Trophoblast cell (in vitro differentiated cells and primary cell): ENCODE measurements around the gene UNC93A.

ENCODE experiments used
- DNase-seq, 2 donors: peaks; one replicate each; pipeline ENCODE4 v3.0.0-alpha.2; 2016
- H2AFZ ChIP-seq: 2 replicates; pipeline ENCODE4 v1.6.1; 2013; ENCODE audit warnings: low read length, moderate library complexity, mild to moderate bottlenecking; ENCODE audit not compliant: insufficient read depth, poor library complexity
- H2AK5ac ChIP-seq: 2 replicates; pipeline ENCODE4 v1.6.1; 2013; ENCODE audit warnings: mild to moderate bottlenecking, low read length
- H2BK120ac ChIP-seq: 2 replicates; pipeline ENCODE4 v1.6.1; 2013; ENCODE audit warnings: low read length, mild to moderate bottlenecking, moderate library complexity; ENCODE audit not compliant: insufficient read depth, poor library complexity
- H2BK12ac ChIP-seq: 2 replicates; pipeline ENCODE4 v1.6.1; 2013; ENCODE audit warnings: mild to moderate bottlenecking, low read length, moderate library complexity
- H2BK5ac ChIP-seq: 2 replicates; pipeline ENCODE4 v1.6.1; 2013; ENCODE audit warnings: low read length, low read depth, moderate library complexity, mild to moderate bottlenecking; ENCODE audit not compliant: poor library complexity
- H3K14ac ChIP-seq: 2 replicates; pipeline ENCODE4 v1.6.1; 2013; ENCODE audit warnings: mild to moderate bottlenecking, low read length
- H3K18ac ChIP-seq: 2 replicates; pipeline ENCODE4 v1.6.1; 2013; ENCODE audit warnings: mild to moderate bottlenecking, low read length
- H3K23ac ChIP-seq: 2 replicates; pipeline ENCODE4 v1.6.1; 2013; ENCODE audit warnings: low read length
- H3K27ac ChIP-seq: 2 replicates; pipeline ENCODE4 v1.5.1; 2013; ENCODE audit warnings: low read depth, mild to moderate bottlenecking, inconsistent platforms, low read length, moderate library complexity
- H3K27me3 ChIP-seq: 2 replicates; pipeline ENCODE4 v1.6.1; 2013; ENCODE audit warnings: inconsistent platforms, mild to moderate bottlenecking, low read length, moderate library complexity; ENCODE audit not compliant: insufficient read depth
- H3K36me3 ChIP-seq, 2 experiments: 1 replicate in 1 of 2; 2 replicates in 1 of 2; pipeline ENCODE4 v1.6.1; 2013; ENCODE audit warnings: low read length in 2 of 2, mild to moderate bottlenecking in 2 of 2, moderate library complexity in 1 of 2; ENCODE audit not compliant: insufficient read depth in 2 of 2, control insufficient read depth in 1 of 2
- H3K4ac ChIP-seq: 2 replicates; pipeline ENCODE4 v1.6.1; 2013; ENCODE audit warnings: low read depth, mild to moderate bottlenecking, low read length, moderate library complexity
- H3K4me1 ChIP-seq, 2 experiments: 1 replicate in 1 of 2; 2 replicates in 1 of 2; pipeline ENCODE4 v1.6.1; 2013; ENCODE audit warnings: low read length in 2 of 2, mild to moderate bottlenecking in 2 of 2, moderate library complexity in 1 of 2; ENCODE audit not compliant: insufficient read depth in 2 of 2, control insufficient read depth in 1 of 2
- H3K4me2 ChIP-seq: 2 replicates; pipeline ENCODE4 v1.6.1; 2013; ENCODE audit warnings: inconsistent platforms, mild to moderate bottlenecking, low read length, moderate library complexity
- H3K4me3 ChIP-seq: 2 replicates; pipeline ENCODE4 v1.5.1; 2013; ENCODE audit warnings: mild to moderate bottlenecking, low read depth, low read length, inconsistent platforms
- H3K79me1 ChIP-seq: one replicate; pipeline ENCODE4 v1.6.1; 2013; ENCODE audit warnings: low read length
- H3K79me2 ChIP-seq: 2 replicates; pipeline ENCODE4 v1.6.1; 2013; ENCODE audit warnings: low read length, mild to moderate bottlenecking; ENCODE audit not compliant: control insufficient read depth, insufficient read depth, poor library complexity
- H3K9ac ChIP-seq: 2 replicates; pipeline ENCODE4 v1.6.1; 2013; ENCODE audit warnings: mild to moderate bottlenecking, low read length
- H3K9me3 ChIP-seq: 2 replicates; pipeline ENCODE4 v1.6.1; 2013; ENCODE audit warnings: low read depth, mild to moderate bottlenecking, control low read depth, inconsistent platforms, low read length; ENCODE audit not compliant: insufficient read depth
- H4K12ac ChIP-seq: 2 replicates; pipeline ENCODE4 v1.6.1; 2013; ENCODE audit warnings: low read depth, mild to moderate bottlenecking, low read length, moderate library complexity
- H4K8ac ChIP-seq: 2 replicates; pipeline ENCODE4 v1.6.1; 2013; ENCODE audit warnings: low read depth, mild to moderate bottlenecking, low read length, moderate library complexity
- H4K91ac ChIP-seq: one replicate; pipeline ENCODE4 v1.6.1; 2013; ENCODE audit warnings: low read depth, mild to moderate bottlenecking, low read length, moderate library complexity
- WGBS: extraction: QIAGEN DNeasy Blood & Tissue Kit; methylation state at CpG from one replicate; pipeline ENCODE4 v1.1.7; 2013; ENCODE audit warnings: missing lambda C conversion rate; ENCODE audit not compliant: insufficient read length, insufficient coverage; ENCODE audit errors: extremely low coverage; 5-methylcytosine and 5-hydroxymethylcytosine counted together

UNC93A gene

DNA sequence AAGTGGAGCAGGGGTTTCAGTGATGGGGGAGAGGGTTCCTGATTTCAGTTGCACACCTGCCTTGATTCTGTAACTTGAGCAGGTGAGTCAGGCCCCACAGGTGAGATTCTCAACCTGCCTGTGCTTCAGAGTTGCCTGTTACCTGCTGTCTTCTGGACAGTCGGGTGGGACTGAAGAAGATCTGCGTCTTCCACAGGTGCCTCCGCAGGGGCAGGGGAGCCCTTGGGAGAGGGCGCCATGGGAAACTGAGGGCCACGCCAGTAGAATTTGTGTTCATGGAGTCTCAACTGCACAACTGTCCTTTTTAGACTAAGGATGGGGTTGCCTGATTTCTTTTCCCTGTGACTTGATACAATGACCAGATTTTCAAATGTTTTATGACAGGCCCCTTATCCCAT is 5.2 kb downstream of the UNC93A start:
- Histone ChIP-seq H3K14ac (no peak overlapping the region), H3K27me3 (no peaks in the 10 kb centered on the region), H3K79me1 (peaks cover 8% of the 10 kb centered on the region), H4K8ac (no peak overlapping the region), H2BK12ac (no peak overlapping the region), H3K9me3 (peaks cover 2% of the 10 kb centered on the region), H3K4me3 (no peak overlapping the region), H3K23ac (no peak overlapping the region), H3K4me1 (peaks cover 14 to 16% of the 10 kb centered on the region in 2 experiments), H4K12ac (no peak overlapping the region), H2AK5ac (no peak overlapping the region), H4K91ac (no peak overlapping the region), H3K4me2 (no peak overlapping the region), H3K18ac (no peak overlapping the region), H2BK120ac (no peak overlapping the region), H3K36me3 (no peaks in the 10 kb centered on the region), H3K9ac (no peak overlapping the region), H3K4ac (no peak overlapping the region), H3K27ac (no peak overlapping the region), H2AFZ (no peak overlapping the region), H3K79me2 (no peaks in the 10 kb centered on the region), H2BK5ac (no peak overlapping the region)
- no CpG with 5 or more reads among the region's 5 CpGs for WGBS
- DNase-seq: no peak

DNA sequence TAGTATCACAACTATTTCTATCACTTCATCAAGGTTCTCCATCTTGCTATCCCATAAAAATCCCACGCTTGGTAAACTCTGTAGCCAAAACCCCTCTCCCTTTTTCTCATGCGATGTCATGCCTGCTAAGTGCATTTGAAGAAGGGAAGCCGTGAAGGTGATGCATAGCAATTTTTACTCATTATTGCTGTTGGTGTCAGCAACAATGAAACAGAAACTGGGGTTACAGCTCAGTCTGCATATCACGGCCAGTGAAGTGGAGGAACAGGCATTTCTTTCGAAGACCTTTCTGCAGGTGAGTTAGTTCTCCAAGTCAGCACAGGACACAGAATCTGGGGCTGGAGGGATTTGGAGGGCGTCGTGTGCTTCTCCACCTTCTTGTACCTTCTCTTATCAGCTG is 5.8 kb downstream of the UNC93A start:
- H2BK120ac ChIP-seq: no peak overlapping the region
- H3K79me2 ChIP-seq: no peaks in the 10 kb centered on the region
- no peak overlapping the region for H3K4me2 ChIP-seq
- no peak overlapping the region for H3K9ac ChIP-seq
- no peak for DNase-seq
- no peak overlapping the region for H3K14ac ChIP-seq
- H3K79me1 ChIP-seq: peaks cover 8% of the 10 kb centered on the region
- no peak overlapping the region for H2AK5ac ChIP-seq
- H4K12ac ChIP-seq: no peak overlapping the region
- no peak overlapping the region for H2BK5ac ChIP-seq
- H3K4me3 ChIP-seq: no peak overlapping the region
- H3K4ac ChIP-seq: no peak overlapping the region
- no peak overlapping the region for H4K8ac ChIP-seq
- no peaks in the 10 kb centered on the region for H3K36me3 ChIP-seq
- H3K27me3 ChIP-seq: no peaks in the 10 kb centered on the region
- no peak overlapping the region for H3K23ac ChIP-seq
- no peak overlapping the region for H2BK12ac ChIP-seq
- no peak overlapping the region for H4K91ac ChIP-seq
- H3K18ac ChIP-seq: no peak overlapping the region
- H3K27ac ChIP-seq: no peak overlapping the region
- WGBS: no CpG with 5 or more reads among the region's 7 CpGs
- H3K4me1 ChIP-seq: peaks cover 10 to 12% of the 10 kb centered on the region in 2 experiments
- peaks cover 2% of the 10 kb centered on the region for H3K9me3 ChIP-seq
- no peak overlapping the region for H2AFZ ChIP-seq

DNA sequence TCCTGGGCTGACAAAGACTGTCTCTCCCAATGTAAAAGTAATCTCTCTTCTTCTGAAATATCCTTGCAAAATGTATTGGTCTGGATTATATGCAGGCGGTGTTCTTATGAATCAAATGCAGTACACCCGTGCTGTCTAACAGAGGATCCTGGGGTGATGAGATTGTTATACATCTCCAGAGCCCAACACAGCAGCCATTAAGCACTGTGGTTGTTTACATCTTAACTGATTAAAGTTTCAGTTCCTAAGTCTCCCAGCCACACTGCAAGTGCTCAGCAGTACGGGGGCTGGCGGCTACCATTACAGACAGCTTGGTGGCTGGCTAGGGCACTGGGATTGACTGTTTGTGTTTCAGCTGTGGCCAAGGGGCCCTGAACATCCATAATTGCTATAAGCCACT is 7.0 kb downstream of the UNC93A start:
- no peak for DNase-seq
- Histone ChIP-seq H2BK120ac (no peak overlapping the region), H3K23ac (no peak overlapping the region), H3K4me2 (no peak overlapping the region), H3K18ac (no peak overlapping the region), H4K12ac (no peak overlapping the region), H3K79me1 (peaks cover 6% of the 10 kb centered on the region), H2AFZ (no peak overlapping the region), H2BK5ac (no peak overlapping the region), H3K14ac (no peak overlapping the region), H3K9ac (no peak overlapping the region), H4K8ac (no peak overlapping the region), H3K4ac (no peak overlapping the region), H3K36me3 (no peaks in the 10 kb centered on the region), H4K91ac (no peak overlapping the region), H3K27me3 (no peaks in the 10 kb centered on the region), H3K79me2 (no peaks in the 10 kb centered on the region), H3K4me1 (peaks cover under 1 to 2% of the 10 kb centered on the region in 2 experiments), H2BK12ac (no peak overlapping the region), H3K27ac (no peak overlapping the region), H3K9me3 (peaks cover 2% of the 10 kb centered on the region), H3K4me3 (no peak overlapping the region), H2AK5ac (no peak overlapping the region)
- no CpG with 5 or more reads among the region's 4 CpGs for WGBS

DNA sequence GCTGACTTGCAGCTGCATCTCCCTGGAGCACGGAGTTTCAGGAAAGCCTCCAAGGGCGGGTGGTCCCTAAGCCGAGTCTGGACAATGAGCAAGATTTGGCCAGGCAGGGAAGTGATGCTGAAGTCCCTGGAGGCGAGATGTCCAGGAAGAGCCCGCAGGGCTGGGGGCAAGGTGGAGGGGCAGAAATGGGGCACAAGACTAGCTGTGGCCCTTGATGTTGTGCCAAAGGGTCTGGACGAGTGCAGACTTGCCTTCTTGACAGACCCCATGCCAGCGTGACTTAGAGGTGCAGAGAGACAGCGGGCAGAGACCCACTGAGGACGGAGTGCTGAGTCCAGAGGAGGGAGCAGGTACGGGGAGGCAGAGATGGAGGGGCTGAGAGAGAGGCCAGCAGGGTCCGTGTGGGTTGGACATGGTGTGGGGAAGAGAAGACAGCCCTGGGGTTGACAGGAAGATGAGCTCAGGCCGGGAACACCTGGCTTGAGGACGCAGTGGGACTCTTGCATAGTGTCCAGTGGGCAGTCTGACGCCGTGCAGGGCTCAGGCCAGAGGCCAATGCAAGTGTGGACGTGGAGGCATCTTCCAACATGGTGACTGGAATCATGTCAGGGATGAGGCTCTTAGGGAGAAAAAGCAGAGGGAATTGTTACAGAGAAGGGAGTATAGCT is 8.7 kb downstream of the UNC93A start:
- no peak overlapping the region for H2AFZ ChIP-seq
- peaks cover 2% of the 10 kb centered on the region for H3K9me3 ChIP-seq
- H2BK12ac ChIP-seq: no peak overlapping the region
- H3K9ac ChIP-seq: no peak overlapping the region
- no peak overlapping the region for H2BK120ac ChIP-seq
- H2AK5ac ChIP-seq: no peak overlapping the region
- no peak overlapping the region for H3K4me3 ChIP-seq
- H2BK5ac ChIP-seq: no peak overlapping the region
- H3K18ac ChIP-seq: no peak overlapping the region
- H3K14ac ChIP-seq: no peak overlapping the region
- no peak for DNase-seq
- no peak overlapping the region for H3K4ac ChIP-seq
- no peaks in the 10 kb centered on the region for H3K79me2 ChIP-seq
- H3K4me1 ChIP-seq: no peaks in the 10 kb centered on the region
- no peak overlapping the region for H4K91ac ChIP-seq
- H3K4me2 ChIP-seq: no peak overlapping the region
- H3K27ac ChIP-seq: no peak overlapping the region
- no CpG with 5 or more reads among the region's 16 CpGs for WGBS
- no peaks in the 10 kb centered on the region for H3K79me1 ChIP-seq
- no peak overlapping the region for H3K23ac ChIP-seq
- no peak overlapping the region for H4K12ac ChIP-seq
- no peak overlapping the region for H4K8ac ChIP-seq
- no peaks in the 10 kb centered on the region for H3K27me3 ChIP-seq
- no peaks in the 10 kb centered on the region for H3K36me3 ChIP-seq
